ENCODE results near the gene CHST15. TPM values are rescaled to one million over a fixed set of nuclear protein-coding genes. Genes with fewer than 3 reads are reported as not detected.

Gene CHST15
- total RNA-seq, 4 donors from 2014 or later = 35.7 to 69.5 (median 51.1) TPM

DNA sequence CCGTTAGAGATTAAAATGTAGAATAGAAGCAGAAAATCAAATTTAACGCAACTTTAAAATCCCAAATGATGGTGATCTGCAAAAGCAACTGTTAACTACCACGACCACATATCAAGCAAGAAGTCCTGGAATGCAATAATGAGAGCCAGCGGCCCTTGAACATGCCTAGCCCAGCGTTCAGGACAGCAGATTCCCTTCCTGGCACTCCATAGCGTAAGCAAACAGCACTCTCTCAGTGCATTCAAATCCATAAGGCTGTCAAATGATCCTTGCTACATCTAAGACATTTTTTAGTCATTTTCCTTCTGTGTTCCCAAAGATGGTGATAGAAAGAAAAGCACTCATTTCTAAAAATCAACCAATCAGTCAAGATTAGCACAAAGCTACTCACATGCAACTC, 48.1 kb downstream of the CHST15 start:
- no peak for ATAC-seq (ENCODE audit: low FRiP score)
- TF ChIP-seq, protein P1, sequence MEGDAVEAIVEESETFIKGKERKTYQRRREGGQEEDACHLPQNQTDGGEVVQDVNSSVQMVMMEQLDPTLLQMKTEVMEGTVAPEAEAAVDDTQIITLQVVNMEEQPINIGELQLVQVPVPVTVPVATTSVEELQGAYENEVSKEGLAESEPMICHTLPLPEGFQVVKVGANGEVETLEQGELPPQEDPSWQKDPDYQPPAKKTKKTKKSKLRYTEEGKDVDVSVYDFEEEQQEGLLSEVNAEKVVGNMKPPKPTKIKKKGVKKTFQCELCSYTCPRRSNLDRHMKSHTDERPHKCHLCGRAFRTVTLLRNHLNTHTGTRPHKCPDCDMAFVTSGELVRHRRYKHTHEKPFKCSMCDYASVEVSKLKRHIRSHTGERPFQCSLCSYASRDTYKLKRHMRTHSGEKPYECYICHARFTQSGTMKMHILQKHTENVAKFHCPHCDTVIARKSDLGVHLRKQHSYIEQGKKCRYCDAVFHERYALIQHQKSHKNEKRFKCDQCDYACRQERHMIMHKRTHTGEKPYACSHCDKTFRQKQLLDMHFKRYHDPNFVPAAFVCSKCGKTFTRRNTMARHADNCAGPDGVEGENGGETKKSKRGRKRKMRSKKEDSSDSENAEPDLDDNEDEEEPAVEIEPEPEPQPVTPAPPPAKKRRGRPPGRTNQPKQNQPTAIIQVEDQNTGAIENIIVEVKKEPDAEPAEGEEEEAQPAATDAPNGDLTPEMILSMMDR (IDR thresholded peaks at IDR 0.05) = no peak
- no peak for DNase-seq (ENCODE audit: low spot score)

DNA sequence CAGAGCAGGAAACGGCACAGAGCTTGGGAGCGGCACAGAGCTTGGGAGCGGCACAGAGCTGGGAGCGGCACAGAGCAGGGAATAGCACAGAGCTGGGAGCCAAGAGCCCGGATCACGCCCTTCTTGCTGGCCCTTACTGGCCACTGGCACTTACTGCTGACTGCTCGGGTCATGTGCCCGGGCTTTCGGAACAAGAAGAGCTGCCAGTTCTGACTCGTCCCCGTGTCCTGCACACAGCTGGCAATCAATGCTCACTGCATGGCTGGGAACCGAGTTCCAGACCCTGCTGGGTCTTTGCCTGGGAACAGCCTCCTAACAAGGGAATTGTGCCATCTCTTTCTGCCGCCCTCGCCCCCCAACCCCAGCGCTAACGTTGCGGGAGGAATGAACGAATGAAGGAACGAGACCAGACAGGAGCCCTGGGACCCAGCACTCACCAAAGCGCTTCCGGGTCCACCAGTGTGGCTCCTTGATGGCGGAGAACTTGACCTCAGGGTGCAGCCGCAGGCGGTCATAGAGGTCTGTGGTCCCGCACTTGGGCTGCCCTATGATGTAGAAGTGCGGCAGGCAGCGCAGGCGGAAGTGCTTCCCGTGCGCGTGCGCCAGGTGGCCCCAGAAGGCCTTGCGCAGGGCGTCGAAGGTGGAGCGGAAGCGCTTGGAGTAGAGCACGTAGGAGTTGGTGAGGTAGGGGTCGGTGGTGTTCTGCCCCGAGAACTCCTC, 49.1 kb downstream of the CHST15 start:
- DNase-seq (ENCODE audit: low spot score) (no peak), ATAC-seq (ENCODE audit: low FRiP score) (no peak)
- TF ChIP-seq, protein P1 (IDR thresholded peaks at IDR 0.05) = no peak

DNA sequence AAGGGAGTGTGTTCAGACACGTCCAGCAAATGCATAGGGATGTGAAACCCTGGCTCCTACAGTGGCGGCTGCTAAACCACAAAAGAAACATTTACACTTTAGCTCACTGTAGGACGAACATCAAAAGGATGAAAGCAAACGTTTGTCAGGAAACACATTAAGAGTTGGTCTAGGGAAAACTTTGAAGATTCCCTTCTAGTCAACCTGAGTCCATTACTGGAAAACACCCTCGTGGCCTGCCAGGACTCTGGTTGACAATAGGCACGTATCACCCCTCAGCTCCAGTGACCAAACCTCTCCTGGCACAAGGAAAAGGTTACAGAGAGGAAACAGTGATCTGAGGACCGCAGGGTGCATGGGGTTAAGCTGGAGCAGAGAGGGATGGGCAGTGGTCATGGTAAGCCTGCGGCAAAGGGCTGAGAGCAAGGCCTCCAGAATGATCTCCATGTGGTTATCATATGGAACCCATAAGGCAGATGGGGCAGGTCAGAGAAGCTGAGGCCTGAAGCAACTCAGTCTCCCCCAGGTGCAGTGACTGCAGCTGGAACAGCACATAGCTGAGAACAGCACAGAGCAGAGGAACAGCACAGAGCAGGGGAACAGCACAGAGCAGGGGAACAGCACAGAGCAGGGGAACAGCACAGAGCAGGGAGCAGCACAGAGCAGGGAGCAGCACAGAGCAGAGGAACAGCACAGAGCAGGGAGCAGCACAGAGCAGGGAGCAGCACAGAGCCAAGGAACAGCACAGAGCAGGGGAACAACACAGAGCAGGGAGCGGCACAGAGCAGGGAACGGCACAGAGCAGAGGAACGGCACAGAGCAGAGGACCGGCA, 49.9 kb downstream of the CHST15 start:
- DNase-seq (ENCODE audit: low spot score) (no peak), ATAC-seq (ENCODE audit: low FRiP score) (no peak)
- TF ChIP-seq, protein P1 (IDR thresholded peaks at IDR 0.05) = no peak

DNA sequence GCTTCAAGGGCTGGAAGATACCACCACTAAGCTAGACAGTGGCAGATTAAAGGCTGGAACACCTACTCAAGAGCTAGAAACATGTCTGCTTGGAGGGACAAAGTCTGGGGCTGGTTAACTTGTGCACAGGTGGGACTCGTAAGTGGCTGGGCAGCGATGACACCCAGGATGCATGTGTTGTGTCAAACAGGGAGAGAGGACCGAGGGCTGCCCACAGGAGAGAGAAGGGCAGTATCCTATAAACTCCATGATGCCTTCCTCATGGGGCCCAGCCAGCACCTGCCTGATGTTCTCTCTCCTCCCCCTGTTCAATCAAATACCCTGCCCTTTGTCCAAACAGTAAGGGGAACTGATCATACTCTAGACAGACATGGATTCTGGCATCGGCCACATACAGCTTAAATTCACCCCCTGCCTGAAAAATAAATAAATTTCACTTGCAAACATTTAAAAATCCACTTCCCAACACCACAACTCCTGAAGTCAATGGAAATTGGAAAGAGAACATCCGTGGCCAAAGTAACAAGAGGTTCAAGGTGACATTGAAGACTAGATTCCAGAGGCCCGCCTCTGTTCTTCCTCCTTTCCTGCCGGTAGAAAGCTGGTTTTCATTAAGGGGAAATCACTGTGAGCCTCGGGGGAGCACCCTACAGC, 50.6 kb downstream of the CHST15 start:
- DNase-seq (ENCODE audit: low spot score) (no peak), ATAC-seq (ENCODE audit: low FRiP score) (no peak)
- TF ChIP-seq, protein P1 (IDR thresholded peaks at IDR 0.05) = no peak

DNA sequence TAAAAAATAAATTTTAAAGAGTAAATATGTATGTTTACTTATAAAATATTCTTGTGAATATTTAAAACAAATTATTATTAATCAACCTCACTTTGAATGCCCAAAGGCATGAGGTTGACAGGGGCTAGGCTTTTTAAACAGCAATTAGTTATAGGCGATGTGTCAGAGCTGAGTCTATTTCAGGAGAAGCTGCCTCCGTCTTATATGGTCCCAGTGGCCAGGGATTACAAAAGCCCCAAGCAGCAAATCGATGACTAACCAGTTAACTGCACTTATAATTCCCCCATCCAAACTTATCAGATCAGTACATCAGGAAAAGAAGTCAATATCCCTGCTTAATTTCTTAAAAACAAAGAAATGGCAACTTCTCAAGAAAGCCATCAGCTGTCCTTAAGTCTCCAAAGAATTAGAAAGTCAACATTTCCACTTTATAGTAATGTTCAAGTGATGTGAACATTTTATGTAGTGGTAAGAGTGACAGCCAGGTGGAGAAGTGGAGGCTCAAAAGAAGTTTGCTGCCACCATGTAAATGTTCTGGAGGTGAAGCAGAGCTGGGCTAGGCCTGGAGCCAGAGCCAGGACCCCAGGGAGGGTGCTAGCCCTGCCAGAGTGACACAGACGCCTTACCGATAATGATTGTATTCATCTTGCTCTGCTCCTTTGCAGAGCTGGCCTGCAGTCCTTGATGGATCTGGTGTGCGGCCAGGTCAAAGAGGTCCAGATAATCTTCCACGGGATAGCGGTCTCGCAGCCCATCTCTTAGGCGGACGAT, 51.5 kb downstream of the CHST15 start:
- ATAC-seq (ENCODE audit: low FRiP score) (no peak), DNase-seq (ENCODE audit: low spot score) (no peak)
- TF ChIP-seq, protein P1 (IDR thresholded peaks at IDR 0.05) = no peak

DNA sequence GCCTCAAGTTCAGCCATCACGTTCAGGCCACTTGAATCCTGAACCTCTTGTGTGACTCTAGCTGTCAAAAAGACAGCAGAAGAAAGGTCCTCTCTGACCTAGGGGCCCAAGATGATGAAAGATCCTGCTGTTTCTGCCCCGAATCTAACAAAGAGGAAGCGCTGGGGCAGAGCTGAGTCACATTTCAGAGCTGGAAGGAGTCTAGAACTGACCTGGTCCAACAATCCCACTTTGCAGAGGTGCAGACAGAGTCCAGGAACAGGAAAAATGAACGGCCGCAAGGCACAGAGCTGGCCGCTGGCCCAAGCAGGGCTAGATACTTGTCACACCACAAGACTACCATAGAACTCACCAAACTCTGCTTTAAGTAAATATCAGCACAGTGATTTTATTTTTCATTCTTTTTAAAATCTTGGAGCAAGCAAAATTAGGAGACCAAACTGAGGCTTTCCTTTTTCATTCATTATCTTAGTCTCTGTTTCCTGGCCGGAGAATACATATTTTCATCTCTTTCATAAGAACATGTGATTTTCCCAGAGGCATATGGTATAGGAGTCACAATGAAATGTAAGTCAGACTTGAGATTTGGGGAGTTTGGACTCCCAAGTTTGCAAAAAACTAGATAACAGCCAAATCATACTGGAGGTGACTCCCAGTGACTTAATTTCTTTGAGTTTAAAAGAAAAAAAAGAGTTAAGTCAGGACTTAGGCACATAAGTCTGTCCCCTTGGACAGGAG, 52.8 kb downstream of the CHST15 start:
- DNase-seq (ENCODE audit: low spot score) (no peak), ATAC-seq (ENCODE audit: low FRiP score) (no peak)
- TF ChIP-seq, protein P1 (IDR thresholded peaks at IDR 0.05) = no peak
